HG03280 (cell line): ENCODE measurements around the gene MKRN2.
"Not testable (repeated sequence)": the region's sequence is repeated elsewhere in the genome, so short reads cannot be mapped to it uniquely, and the experiment has no call there.

Source experiments
- ATAC-seq: cut with Tn5 transposase; IDR thresholded peaks from one replicate; pipeline ENCODE4 v1.9.1; 2021; ENCODE audit warnings: mild to moderate bottlenecking, moderate library complexity; ENCODE audit not compliant: unreplicated experiment

Gene MKRN2

GRCh38 chr3:12629560-12629959 lies 72.7 kb downstream of the MKRN2 start:
- ATAC-seq = no peak

- no peak for ATAC-seq
These were observed 73.4 kb downstream of the MKRN2 start for GRCh38 chr3:12630292-12630691.

GRCh38 chr3:12630843-12631242 lies 74.0 kb downstream of the MKRN2 start:
- not testable (repeated sequence) for ATAC-seq

GRCh38 chr3:12632523-12632922 lies 75.6 kb downstream of the MKRN2 start:
- ATAC-seq = no peak

- no peak for ATAC-seq
These were observed 76.2 kb downstream of the MKRN2 start for GRCh38 chr3:12633108-12633507.
